ENCODE measurements around the gene ANKRD50. TPM values are rescaled to one million over a fixed set of nuclear protein-coding genes. Genes with fewer than 3 reads are reported as not detected.

ANKRD50 gene
- total RNA-seq, 4 donors from 2014 or later, result 22.5 to 26.0 (median 23.7) TPM

- no peak for TF ChIP-seq POLR2A (IDR thresholded peaks at IDR 0.05)
- TF ChIP-seq CTCF (IDR thresholded peaks at IDR 0.05), result no peak
- no peak overlapping the region for H3K4me3 ChIP-seq (replicated peaks in 1 of 3)
- intact Hi-C loops (cut with DNase I), result no loop called here
- no peaks in the 10 kb centered on the region for H3K9me3 ChIP-seq
- peaks cover 0 to 8% of the 10 kb centered on the region in 2 donors for H3K4me1 ChIP-seq
- H3K36me3 ChIP-seq, result no peaks in the 10 kb centered on the region
- no peak overlapping the region for H3K27ac ChIP-seq
- 88 to 95% methylated on average over 2 of the region's 2 CpGs for WGBS, 2 donors
- no peak for DNase-seq
- H3K27me3 ChIP-seq, result no peaks in the 10 kb centered on the region
Observed at GRCh38 chr4:124749421-124749820, 36.9 kb upstream of the ANKRD50 start.

- DNase-seq, result no peak
- Histone ChIP-seq H3K4me1 (peaks cover 0 to 6% of the 10 kb centered on the region in 2 donors), H3K27ac (no peak overlapping the region), H3K9me3 (no peaks in the 10 kb centered on the region), H3K4me3 (replicated peaks in 1 of 3) (no peak overlapping the region), H3K36me3 (no peaks in the 10 kb centered on the region), H3K27me3 (no peaks in the 10 kb centered on the region)
- TF ChIP-seq CTCF (IDR thresholded peaks at IDR 0.05) (no peak), POLR2A (IDR thresholded peaks at IDR 0.05) (no peak)
- 98 to 100% methylated on average over 1 of the region's 1 CpG for WGBS, 2 donors
- intact Hi-C loops (cut with DNase I), result no loop called here
Observed at GRCh38 chr4:124748965-124749364, 36.4 kb upstream of the ANKRD50 start.

DNA sequence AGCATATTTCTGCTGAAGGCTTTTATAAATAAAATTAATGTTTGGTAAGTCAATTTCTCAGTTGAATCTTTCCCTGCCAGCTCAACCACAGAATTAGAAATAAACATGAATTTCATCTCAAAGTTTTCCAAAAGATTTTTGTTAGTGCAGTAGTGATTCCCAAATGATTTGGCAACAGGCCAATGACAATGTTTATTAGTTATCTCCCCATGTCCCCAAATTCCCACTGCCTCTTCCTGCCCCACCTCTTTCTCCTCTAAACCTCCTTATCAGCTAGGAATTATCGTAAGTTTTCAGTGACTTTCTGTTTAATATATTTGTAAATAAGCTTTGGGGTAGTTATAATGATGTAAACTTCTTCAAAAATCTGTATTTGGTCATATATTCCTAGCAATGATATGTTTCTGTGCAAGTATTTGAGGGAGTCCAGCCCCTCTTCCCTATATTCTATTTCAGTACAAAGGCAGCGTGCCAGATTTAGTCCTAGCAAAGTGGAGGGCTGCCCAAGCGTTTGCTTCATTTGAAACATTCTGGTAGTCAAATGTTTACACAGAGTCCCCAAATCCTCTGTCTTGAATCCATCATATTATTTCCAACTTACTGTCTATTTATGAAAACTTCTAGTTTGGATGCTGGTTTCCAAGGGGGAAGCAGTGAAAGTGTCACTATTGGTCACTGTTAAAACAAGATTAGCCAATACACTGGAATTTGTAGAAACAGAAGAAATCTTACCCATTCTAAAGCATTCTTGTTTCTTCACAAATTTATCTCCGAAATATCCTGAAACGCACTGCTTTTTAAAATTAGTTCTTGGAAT, 33.7 kb upstream of the ANKRD50 start:
- Histone ChIP-seq H3K4me3 (replicated peaks in 1 of 3) (no peak overlapping the region), H3K9me3 (no peaks in the 10 kb centered on the region), H3K4me1 (peaks cover 0 to 3% of the 10 kb centered on the region in 2 donors), H3K27ac (peak overlapping the region in 1 of 3 donors; percentile 1), H3K36me3 (no peaks in the 10 kb centered on the region), H3K27me3 (no peaks in the 10 kb centered on the region)
- TF ChIP-seq POLR2A (IDR thresholded peaks at IDR 0.05) (no peak), CTCF (IDR thresholded peaks at IDR 0.05) (no peak)
- DNase-seq, result no peak
- 58 to 60% methylated on average over 5 of the region's 5 CpGs for WGBS, 2 donors
- intact Hi-C loops (cut with DNase I), result no loop called here

DNA sequence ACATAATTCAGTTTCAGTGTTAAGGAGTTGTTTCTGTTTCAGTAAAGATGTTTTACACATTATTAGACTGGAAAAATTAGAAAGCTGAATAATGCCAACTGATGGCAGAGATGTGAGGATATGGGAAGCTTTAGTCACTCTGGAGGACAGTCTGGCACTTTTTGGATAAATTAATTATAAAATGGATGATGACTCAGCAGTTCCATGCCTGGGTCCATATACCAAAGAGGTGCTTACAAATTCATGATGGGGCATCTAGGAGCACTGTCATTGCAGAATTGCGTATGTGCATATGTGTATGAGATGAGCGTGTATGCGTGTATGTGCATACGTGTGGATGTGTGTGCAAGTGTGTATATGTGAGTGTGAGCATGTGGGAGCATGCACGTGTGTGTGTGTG, 31.2 kb upstream of the ANKRD50 start:
- Histone ChIP-seq H3K4me3 (replicated peaks in 1 of 3) (no peak overlapping the region), H3K27ac (no peak overlapping the region), H3K36me3 (no peaks in the 10 kb centered on the region), H3K27me3 (no peaks in the 10 kb centered on the region), H3K9me3 (no peaks in the 10 kb centered on the region), H3K4me1 (peaks cover 0 to 3% of the 10 kb centered on the region in 2 donors)
- no peak for DNase-seq
- TF ChIP-seq POLR2A (IDR thresholded peaks at IDR 0.05), result no peak
- no peak for TF ChIP-seq CTCF (IDR thresholded peaks at IDR 0.05)
- intact Hi-C loops (cut with DNase I), result no loop called here
- 87 to 98% methylated on average over 5 of the region's 5 CpGs for WGBS, 2 donors

DNA sequence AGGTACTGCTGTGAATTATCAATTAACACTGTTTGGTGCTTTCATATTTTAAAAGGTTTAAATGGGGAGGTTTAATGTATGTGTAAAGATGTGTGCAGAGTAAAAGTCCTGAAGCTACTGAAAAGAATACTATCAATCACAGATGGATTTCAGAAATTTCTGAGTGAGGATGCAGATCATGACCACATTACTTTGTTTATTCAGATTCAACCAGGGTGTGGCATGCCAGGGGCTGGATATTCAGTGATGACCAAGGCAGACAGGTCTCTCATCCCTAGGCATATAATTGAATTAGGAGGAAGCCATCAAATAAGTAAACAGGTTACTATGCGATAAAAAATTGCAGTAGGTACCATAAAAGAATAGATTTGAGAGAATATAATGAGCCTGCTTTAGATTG, 28.0 kb upstream of the ANKRD50 start:
- Histone ChIP-seq H3K36me3 (no peaks in the 10 kb centered on the region), H3K27ac (no peak overlapping the region), H3K4me1 (no peaks in the 10 kb centered on the region), H3K9me3 (no peaks in the 10 kb centered on the region), H3K27me3 (no peaks in the 10 kb centered on the region), H3K4me3 (replicated peaks in 1 of 3) (no peak overlapping the region)
- no peak for DNase-seq
- intact Hi-C loops (cut with DNase I), result no loop called here
- TF ChIP-seq POLR2A (IDR thresholded peaks at IDR 0.05) (no peak), CTCF (IDR thresholded peaks at IDR 0.05) (no peak)
- WGBS, 2 donors, result 98% methylated on average over 1 of the region's 1 CpG

Data from thyroid gland (tissue), 4 donors.